Mucosa of stomach (tissue), 1 donor: ENCODE data around the gene LUC7L2.

ENCODE experiments used
- H3K27me3 ChIP-seq: one replicate; pipeline ENCODE4 v1.7.0; 2013; ENCODE audit warnings: mild to moderate bottlenecking, low read length; ENCODE audit not compliant: control insufficient read depth, insufficient read depth
- H3K36me3 ChIP-seq: one replicate; pipeline ENCODE4 v1.7.0; 2013; ENCODE audit warnings: low read length; ENCODE audit not compliant: control insufficient read depth, insufficient read depth
- H3K4me1 ChIP-seq: one replicate; pipeline ENCODE4 v1.7.0; 2013; ENCODE audit warnings: mild to moderate bottlenecking, low read length; ENCODE audit not compliant: control insufficient read depth, insufficient read depth
- H3K4me3 ChIP-seq: one replicate; pipeline ENCODE4 v1.7.0; 2013; ENCODE audit warnings: low read length
- H3K9ac ChIP-seq: one replicate; pipeline ENCODE4 v1.7.0; 2013; ENCODE audit warnings: mild to moderate bottlenecking, low read length, moderate library complexity
- H3K9me3 ChIP-seq: one replicate; pipeline ENCODE4 v1.7.0; 2013; ENCODE audit warnings: mild to moderate bottlenecking, low read length, moderate library complexity; ENCODE audit not compliant: control insufficient read depth
- donor health status: Pancreatic carcinoma.

LUC7L2 gene

DNA sequence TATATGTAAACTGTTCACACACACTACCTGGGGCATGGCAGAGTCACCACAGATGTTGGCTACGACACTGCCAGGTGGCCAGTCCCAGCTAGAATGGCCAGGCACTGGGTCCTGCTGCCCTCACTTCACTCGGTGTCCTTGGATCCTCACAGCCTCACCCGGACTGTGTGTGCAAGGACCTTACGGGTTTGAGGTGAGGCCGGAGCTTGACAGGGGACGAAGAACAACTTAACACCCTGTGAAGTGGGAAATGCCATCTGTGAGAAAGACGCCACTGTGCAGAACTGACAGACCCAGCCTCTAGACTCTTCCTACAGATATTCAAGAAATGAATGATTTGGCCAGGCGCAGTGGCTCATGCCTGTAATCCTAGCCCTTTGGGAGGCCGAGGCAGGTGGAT lies 77.1 kb downstream of the LUC7L2 start:
- Histone ChIP-seq H3K4me3 (no peak overlapping the region), H3K27me3 (no peaks in the 10 kb centered on the region), H3K9me3 (no peaks in the 10 kb centered on the region), H3K9ac (no peak overlapping the region), H3K4me1 (no peaks in the 10 kb centered on the region), H3K36me3 (no peaks in the 10 kb centered on the region)

DNA sequence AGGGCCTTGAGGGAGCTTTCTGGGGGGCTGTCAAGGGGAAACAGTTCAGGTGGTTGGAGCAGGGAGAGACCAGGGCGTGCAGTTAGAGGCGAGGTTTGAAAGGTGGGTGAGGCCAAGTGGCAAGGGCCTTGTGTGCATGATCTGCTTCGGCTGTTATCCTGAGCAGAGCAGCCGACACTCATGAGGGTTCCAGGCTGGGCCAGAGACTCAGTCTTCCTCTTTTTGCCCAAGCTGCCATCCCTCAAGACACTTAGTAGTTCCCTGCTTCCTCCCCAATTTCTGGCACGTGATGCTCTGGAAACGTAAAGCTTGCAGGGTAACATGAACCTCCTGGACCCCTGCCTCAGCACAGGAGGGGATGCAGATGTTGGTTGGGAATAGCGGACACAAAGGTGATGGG lies 79.7 kb downstream of the LUC7L2 start:
- H3K4me1 ChIP-seq, result no peaks in the 10 kb centered on the region

DNA sequence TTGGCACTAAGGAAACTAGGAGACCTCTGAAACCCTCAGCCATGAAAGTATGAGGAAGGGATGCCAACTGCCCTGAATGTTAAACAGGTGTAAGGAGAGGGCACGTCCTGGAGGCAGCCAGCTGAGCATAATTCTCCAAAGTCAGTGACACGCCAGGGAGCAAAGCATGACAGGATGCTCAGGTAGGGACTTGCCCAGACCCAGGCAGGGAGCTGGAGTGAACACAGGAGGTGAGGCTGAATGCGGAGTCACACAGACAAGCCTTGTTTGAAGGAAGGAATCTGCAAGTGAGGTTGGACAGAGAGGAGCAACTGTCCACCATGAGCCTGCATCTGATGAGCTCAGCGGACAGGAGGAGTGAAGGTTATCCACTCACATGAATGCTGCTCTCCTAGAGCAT lies 82.3 kb downstream of the LUC7L2 start:
- Histone ChIP-seq H3K36me3 (no peaks in the 10 kb centered on the region), H3K4me3 (no peak overlapping the region), H3K9ac (no peak overlapping the region), H3K27me3 (no peaks in the 10 kb centered on the region), H3K4me1 (no peaks in the 10 kb centered on the region), H3K9me3 (no peaks in the 10 kb centered on the region)

More for the DNA sequence above, 79.7 kb downstream of the LUC7L2 start:
- Histone ChIP-seq H3K9ac (no peak overlapping the region), H3K36me3 (no peaks in the 10 kb centered on the region), H3K4me3 (no peak overlapping the region), H3K27me3 (no peaks in the 10 kb centered on the region), H3K9me3 (no peaks in the 10 kb centered on the region)

DNA sequence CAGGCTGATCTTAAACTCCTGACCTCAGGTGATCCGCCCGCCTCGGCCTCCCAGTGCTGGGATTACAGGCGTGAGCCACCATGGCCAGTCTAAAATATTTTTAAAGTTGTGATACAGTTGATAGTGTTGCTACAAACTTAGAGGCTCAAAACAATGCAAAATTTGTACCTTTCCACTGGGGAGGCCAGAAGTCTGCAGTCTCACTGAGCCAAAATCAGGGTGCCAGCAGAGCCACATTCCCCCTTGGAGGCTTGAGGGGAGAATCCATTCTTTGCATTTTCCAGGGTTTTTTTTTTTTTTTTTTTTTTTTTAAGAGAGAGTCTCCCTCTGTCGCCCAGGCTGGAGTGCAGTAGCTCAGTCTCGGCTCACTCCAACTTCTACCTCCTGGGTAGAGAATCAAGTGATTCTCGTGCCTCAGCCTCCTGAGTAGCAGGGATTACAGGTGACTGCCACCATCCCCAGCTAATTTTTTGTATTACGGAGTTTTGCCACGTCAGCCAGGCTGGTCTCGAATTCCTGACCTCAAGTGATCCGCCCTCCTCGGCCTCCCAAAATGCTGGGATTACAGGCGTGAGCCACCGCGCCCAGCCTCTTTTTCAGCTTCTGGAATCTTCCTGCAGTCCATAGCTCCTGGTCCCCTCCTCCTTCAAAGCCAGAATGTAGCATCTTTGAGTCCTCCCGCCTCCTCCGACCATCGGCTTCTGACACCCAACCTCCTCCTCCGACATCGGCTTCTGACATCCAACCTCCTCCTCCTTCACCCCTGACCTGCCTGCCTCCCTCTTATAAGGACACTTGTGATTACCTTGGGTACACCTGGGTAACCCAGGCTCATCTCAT lies 86.6 kb downstream of the LUC7L2 start:
- no peak overlapping the region for H3K9ac ChIP-seq
- no peaks in the 10 kb centered on the region for H3K9me3 ChIP-seq
- no peaks in the 10 kb centered on the region for H3K36me3 ChIP-seq

DNA sequence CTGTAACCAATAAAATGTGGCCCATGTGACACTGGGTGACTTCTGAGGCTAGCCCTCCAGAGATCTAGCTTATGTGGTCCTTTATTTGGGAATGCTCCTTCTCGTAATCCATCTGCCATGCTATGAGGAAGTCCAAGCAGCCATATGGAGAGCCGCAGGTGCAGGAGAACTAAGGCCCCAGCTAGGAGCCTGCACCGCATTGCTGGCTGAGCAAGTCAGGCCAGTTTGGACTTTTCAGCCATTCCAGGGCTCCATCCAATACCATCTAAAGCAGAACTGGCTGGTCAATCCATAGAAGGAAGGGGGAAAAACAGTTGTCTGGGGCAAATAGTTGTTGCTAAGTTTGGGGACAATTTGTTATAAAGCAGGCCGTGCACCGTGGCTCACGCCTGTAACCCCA lies 91.2 kb downstream of the LUC7L2 start:
- Histone ChIP-seq H3K4me1 (no peaks in the 10 kb centered on the region), H3K4me3 (no peak overlapping the region), H3K9ac (no peak overlapping the region), H3K36me3 (no peaks in the 10 kb centered on the region), H3K27me3 (no peaks in the 10 kb centered on the region), H3K9me3 (no peaks in the 10 kb centered on the region)

More for the DNA sequence above, 86.6 kb downstream of the LUC7L2 start:
- Histone ChIP-seq H3K4me1 (no peaks in the 10 kb centered on the region), H3K4me3 (no peak overlapping the region), H3K27me3 (no peaks in the 10 kb centered on the region)

DNA sequence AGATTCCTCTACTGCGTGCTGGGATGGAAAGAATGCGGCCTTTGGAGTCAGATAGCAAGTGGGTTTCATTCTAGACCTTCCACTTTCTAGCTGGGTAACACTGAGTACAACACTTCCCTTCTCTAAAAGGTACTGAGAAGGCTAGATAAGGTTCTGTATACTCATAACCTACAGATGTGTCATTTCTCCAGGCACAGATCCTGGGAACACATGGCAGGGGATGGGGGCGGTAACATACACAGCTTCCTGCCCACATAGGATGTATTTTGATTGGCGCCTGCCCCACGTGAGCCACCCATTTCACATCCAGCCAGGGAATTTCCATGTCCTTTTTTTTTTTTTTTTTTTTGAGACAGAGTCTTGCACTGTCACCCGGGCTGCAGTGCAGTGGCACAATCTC lies 91.9 kb downstream of the LUC7L2 start:
- no peaks in the 10 kb centered on the region for H3K9me3 ChIP-seq
- H3K27me3 ChIP-seq, result no peaks in the 10 kb centered on the region
- no peak overlapping the region for H3K4me3 ChIP-seq
- no peaks in the 10 kb centered on the region for H3K36me3 ChIP-seq
- H3K4me1 ChIP-seq, result no peaks in the 10 kb centered on the region
- no peak overlapping the region for H3K9ac ChIP-seq

DNA sequence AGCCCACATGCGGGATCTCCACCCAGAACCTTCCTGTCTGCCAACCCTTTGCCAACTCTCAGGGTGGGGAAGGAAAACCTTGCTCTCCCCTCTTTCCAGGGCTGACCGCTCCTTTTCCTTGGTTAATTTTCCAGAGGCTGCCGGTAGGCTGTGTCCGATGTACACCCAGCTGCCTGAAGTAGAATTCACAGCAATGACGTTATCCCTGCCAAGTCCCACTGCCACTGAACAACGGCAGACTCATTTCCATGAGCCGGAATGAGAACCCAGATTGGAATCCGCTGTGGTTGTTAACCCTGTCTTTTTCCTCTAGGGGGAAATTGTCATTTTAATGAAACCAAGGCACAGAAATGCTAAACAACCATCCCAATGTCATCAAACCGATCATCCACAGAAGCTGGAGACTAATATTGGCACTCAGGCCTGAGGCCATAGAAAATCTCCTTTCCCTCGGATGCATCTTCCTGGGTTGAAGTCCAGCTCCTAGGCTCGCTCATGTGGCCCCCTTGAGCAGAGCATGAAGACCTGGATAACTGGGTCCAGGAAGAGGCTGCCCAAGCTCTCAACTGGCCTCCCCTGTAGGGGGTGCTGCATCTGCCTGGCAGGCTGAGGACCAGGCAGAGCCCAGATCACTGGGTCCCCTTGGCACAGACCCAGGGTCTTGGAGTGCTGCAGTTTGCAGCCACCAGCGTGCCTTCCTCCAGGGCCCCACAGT lies 93.4 kb downstream of the LUC7L2 start:
- Histone ChIP-seq H3K9ac (no peak overlapping the region), H3K4me1 (no peaks in the 10 kb centered on the region), H3K9me3 (no peaks in the 10 kb centered on the region), H3K4me3 (no peak overlapping the region), H3K27me3 (no peaks in the 10 kb centered on the region), H3K36me3 (no peaks in the 10 kb centered on the region)

DNA sequence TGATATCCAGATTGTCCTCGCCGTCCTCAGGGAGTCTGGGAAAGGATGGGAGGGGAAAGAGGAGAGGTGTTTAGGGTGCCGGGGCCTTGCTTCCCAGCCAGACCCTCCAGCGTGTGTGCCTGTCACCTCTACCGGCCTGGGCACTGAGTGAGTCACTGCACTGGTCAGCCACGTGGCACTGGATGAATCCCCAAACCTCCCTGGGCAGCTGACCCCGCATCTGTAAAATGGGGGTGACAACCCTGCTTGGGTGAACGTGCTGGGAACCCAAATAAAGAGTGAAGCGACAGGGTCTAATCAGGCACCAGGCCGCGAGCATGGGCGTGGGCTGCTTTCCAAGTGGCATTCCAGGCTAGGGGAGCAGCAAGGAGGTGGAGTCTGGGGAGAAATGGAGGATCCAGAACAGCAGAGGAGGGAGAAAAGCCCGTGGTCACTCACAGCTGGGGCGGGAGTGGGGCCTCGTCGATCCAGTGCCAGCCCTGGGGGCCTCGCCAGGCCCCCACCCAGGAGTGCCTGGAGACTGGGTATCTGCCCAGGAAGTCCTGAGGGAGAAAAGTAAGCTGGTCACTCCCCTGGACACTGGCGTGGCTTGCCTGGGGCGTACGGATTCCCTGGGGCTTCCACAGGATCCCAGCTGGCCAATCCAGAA lies 94.1 kb downstream of the LUC7L2 start:
- Histone ChIP-seq H3K4me3 (no peak overlapping the region), H3K4me1 (no peaks in the 10 kb centered on the region), H3K9ac (no peak overlapping the region), H3K27me3 (no peaks in the 10 kb centered on the region), H3K36me3 (no peaks in the 10 kb centered on the region), H3K9me3 (no peaks in the 10 kb centered on the region)

DNA sequence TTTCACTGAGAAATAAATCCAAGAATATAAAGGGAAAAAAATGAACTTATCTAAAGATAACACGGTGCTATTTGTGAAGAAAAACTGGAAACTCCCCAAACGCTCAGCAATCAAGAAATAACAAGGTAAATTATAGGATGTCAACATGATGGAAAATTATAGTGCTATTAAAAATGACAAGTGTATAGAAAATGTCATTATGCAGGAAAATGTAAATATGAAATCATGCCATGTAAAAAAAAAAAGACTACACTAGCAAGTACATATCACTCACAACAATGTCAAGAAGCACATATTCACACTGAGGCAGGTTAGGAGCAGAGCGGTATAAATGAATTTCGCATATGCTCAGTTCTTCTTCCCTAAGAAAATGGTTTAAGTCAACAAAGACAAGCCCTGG lies 96.1 kb downstream of the LUC7L2 start:
- H3K9ac ChIP-seq, result no peak overlapping the region
- no peaks in the 10 kb centered on the region for H3K4me1 ChIP-seq
- H3K36me3 ChIP-seq, result no peaks in the 10 kb centered on the region
- no peaks in the 10 kb centered on the region for H3K9me3 ChIP-seq
- no peak overlapping the region for H3K4me3 ChIP-seq
- H3K27me3 ChIP-seq, result no peaks in the 10 kb centered on the region

DNA sequence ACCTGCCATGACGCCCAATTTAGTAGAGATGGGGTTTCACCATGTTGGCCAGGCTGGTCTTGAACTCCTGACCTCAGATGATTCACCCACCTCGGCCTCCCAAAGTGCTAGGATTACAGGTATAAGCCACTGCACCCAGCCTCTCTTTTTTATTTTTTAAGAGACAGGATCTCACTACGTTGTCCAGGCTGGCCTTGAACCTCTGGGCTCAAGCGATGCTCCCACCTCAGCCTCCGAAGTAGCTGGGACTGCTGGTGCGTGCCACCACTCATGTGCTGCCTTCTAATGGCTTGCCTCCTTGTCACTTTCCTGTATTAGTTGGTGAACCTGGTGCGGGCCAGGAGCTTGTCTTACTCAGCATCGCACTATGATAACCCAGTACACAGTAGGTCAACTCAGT lies 96.8 kb downstream of the LUC7L2 start:
- no peak overlapping the region for H3K4me3 ChIP-seq
- no peak overlapping the region for H3K9ac ChIP-seq
- H3K27me3 ChIP-seq, result no peaks in the 10 kb centered on the region
- H3K36me3 ChIP-seq, result no peaks in the 10 kb centered on the region
- no peaks in the 10 kb centered on the region for H3K9me3 ChIP-seq
- H3K4me1 ChIP-seq, result no peaks in the 10 kb centered on the region

DNA sequence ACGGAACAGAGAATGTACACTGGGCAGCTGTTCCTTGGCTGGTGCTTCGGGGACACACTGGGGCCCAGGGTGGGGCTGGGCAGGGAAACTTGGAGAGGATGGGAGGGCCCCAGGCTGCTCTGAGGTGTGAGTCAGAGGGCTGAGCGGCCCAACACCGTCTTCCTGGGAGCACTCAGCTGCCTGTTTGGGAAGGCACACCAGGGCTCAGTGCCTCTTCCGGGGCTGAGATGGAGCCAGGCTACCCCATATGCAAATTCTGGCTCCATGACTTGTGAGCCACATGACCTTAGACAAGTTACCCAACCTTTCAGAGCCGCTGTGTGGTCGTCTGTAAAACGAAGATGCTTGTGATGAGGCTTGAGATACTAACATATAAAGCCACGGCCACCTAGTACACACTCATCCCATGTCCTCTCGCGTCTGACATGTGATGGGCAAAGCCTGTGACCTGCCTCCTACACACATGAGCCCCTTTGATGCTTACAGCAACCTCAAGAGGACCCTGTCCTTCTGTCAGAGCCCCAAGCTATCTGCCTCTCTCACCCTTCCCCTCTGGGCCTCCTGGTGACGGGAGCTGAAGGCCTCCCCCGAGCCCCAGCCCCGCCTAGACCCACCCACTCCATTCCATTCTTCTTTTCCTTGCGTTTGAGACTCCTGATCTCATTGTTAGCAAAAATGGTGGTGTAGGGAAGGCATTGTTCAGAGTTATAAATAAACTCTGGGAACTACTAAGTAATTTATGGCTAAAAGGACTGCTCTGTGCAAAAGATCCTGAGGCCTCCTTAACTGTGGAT lies 97.7 kb downstream of the LUC7L2 start:
- Histone ChIP-seq H3K4me3 (no peak overlapping the region), H3K9me3 (no peaks in the 10 kb centered on the region), H3K4me1 (no peaks in the 10 kb centered on the region), H3K9ac (no peak overlapping the region), H3K27me3 (no peaks in the 10 kb centered on the region), H3K36me3 (no peaks in the 10 kb centered on the region)
